Rectal smooth muscle tissue (tissue), 1 donor: ENCODE data around the gene GCC2.
A peak's percentile ranks its signal among the peaks of the same experiment; 100 is the strongest.
"Not testable (repeated sequence)": the region's sequence is repeated elsewhere in the genome, so short reads cannot be mapped to it uniquely, and the experiment has no call there.

Source experiments
- H3K27ac ChIP-seq: one replicate; pipeline ENCODE4 v1.7.0; 2013; ENCODE audit warnings: low read depth, low read length, inconsistent platforms
- H3K27me3 ChIP-seq: one replicate; pipeline ENCODE4 v1.7.0; 2013; ENCODE audit warnings: low read length; ENCODE audit not compliant: control insufficient read depth, insufficient read depth
- H3K36me3 ChIP-seq: one replicate; pipeline ENCODE4 v1.7.0; 2013; ENCODE audit warnings: low read length; ENCODE audit not compliant: control insufficient read depth, insufficient read depth
- H3K4me1 ChIP-seq: one replicate; pipeline ENCODE4 v1.7.0; 2013; ENCODE audit warnings: low read length; ENCODE audit not compliant: control insufficient read depth, insufficient read depth
- H3K4me3 ChIP-seq: one replicate; pipeline ENCODE4 v1.7.0; 2013; ENCODE audit warnings: low read length
- H3K9ac ChIP-seq: one replicate; pipeline ENCODE4 v1.7.0; 2013; ENCODE audit warnings: low read length

GCC2 gene

DNA sequence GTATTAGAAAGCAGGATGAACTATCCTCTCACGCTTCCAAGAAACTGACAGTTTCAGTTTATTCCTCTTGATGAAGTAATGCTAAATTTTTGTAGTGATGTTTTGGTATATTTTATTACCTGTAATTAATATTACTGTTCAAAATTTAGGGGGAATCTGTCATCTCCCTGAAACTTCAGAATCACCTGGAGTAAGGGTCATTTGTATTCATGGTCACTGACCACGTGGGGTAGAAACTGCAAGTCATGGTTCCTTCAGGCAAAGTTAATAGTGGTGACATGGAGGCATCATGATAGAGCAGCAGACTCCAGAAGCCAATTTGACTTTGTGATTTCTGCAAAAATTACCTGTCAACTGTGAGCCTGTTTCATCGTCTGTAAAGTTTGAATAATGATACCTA, 47.2 kb downstream of the GCC2 start:
- H3K9ac ChIP-seq, H3K4me3 ChIP-seq, H3K27me3 ChIP-seq, H3K27ac ChIP-seq, H3K4me1 ChIP-seq, H3K36me3 ChIP-seq: not testable (repeated sequence)

DNA sequence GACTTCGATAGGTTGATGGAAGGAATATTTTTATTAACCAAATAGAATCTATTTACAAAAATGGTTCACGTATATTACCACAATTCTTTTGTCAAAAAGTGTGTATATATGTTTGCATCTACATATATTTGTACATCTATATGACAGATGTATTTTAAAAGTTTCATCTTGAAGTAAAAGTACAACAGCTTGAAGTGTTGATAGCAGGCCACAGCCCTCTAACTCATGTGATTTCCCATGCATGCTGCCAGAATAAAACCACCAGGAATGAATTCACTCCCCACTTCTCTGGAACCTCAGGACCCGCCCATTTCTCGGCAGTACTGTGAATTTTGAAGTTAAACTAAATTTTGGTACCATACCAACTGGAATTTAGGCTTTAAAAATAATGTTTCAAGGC, 58.6 kb downstream of the GCC2 start:
- not testable (repeated sequence) for H3K27ac ChIP-seq, H3K4me3 ChIP-seq, H3K9ac ChIP-seq, H3K36me3 ChIP-seq, H3K27me3 ChIP-seq, H3K4me1 ChIP-seq

DNA sequence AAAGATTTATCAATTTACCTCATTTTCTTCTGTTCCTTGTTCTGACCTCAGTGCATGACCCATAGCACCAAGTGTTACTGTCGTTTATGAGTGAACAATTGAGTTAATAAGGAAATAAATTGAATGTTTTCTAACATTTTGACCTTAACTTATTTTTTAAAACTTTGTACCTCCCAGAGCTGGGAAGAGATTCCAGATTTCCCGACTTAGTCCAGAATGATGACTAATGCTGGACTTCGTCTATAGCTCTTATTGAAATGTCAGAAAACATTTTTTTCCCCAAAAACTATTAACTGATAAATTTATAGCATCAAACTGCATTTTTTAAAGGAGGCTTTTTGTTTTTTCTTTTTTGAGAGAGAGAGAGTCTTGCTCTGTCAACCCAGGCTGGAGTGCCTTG, 63.4 kb downstream of the GCC2 start:
- not testable (repeated sequence) for H3K27me3 ChIP-seq, H3K36me3 ChIP-seq, H3K4me3 ChIP-seq, H3K27ac ChIP-seq, H3K9ac ChIP-seq, H3K4me1 ChIP-seq

DNA sequence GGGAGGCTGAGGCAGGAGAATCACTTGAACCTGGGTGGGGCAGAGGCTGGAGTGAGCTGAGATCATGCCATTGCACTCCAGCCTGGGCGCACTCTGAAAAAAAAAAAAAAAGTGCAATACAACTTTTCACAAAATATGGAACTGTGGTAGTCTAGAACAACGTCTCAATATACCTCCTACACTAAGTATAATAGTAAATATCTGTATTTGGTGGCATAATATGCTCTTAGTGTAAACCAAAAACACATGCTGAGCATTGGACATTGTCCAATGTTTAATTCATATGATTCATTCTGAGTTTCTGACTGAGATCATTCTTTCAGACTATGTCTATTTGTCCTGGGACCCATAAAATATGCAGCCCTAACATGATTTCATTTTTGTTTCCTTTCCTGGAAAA, 65.5 kb downstream of the GCC2 start:
- H3K4me3 ChIP-seq, H3K4me1 ChIP-seq, H3K9ac ChIP-seq, H3K27me3 ChIP-seq, H3K27ac ChIP-seq, H3K36me3 ChIP-seq: not testable (repeated sequence)

DNA sequence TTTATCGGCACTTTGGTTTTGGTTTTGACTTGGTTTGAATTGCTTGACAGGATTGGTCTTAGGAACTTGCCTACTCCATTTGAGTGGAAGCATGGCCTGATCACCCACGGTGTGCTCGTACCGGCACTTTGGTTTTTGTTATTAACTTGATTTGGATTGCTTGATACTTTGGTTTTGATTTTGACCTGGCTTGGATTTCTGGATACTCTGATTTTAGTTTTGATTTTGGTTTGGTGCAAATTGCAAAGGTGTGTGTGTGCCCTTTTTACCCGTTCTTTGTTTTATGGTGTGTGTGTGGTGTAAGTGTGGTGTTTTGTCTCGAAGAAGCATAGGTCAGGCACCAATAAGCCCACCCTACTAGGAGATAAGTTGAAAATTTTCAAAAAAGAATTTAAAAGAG, 75.7 kb downstream of the GCC2 start:
- not testable (repeated sequence) for H3K9ac ChIP-seq, H3K4me1 ChIP-seq, H3K27ac ChIP-seq, H3K27me3 ChIP-seq, H3K4me3 ChIP-seq, H3K36me3 ChIP-seq

DNA sequence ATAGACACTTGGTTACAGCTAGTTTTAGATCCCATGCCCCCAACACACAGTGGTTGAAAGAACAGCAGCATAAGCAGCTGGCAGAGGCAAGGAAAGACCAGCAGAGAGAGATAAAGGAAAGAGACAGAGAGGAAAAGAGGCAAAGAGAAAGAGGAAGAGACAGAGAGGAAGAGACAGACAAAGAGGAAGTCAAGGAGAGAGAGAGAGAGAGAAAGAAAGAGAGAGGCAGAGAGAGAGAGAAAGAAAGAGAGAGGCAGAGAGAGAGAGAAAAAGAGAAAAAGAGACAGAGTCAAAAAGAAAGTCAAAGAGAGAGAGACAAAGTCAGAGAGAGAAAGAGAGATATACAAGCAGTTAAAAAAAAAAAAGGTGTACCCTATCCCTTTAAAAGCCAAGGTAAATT, 76.3 kb downstream of the GCC2 start:
- not testable (repeated sequence) for H3K4me1 ChIP-seq, H3K27me3 ChIP-seq, H3K36me3 ChIP-seq, H3K27ac ChIP-seq, H3K4me3 ChIP-seq, H3K9ac ChIP-seq

DNA sequence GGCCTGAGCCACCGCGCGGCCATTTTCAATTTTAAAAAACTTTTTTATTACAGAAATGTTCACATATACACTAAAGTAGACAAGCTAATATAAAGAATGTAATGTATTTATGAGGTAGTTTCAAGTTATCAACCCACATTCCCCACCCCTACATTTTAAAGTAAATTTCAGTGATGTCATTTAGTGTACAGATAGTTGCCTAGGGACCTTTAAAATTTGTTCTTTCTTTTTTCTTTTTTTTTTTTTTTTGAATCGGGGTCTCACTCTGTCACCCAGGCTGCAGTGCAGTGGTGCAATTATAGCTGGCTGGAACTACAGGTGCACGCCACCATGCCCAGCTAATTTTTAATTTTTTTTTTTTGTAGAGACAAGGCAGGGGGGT, 82.7 kb downstream of the GCC2 start:
- H3K9ac ChIP-seq = no peak overlapping the region
- H3K36me3 ChIP-seq = no peaks in the 10 kb centered on the region
- H3K4me1 ChIP-seq = peaks cover 8% of the 10 kb centered on the region
- no peaks in the 10 kb centered on the region for H3K27me3 ChIP-seq
- no peak overlapping the region for H3K27ac ChIP-seq
- no peak overlapping the region for H3K4me3 ChIP-seq

DNA sequence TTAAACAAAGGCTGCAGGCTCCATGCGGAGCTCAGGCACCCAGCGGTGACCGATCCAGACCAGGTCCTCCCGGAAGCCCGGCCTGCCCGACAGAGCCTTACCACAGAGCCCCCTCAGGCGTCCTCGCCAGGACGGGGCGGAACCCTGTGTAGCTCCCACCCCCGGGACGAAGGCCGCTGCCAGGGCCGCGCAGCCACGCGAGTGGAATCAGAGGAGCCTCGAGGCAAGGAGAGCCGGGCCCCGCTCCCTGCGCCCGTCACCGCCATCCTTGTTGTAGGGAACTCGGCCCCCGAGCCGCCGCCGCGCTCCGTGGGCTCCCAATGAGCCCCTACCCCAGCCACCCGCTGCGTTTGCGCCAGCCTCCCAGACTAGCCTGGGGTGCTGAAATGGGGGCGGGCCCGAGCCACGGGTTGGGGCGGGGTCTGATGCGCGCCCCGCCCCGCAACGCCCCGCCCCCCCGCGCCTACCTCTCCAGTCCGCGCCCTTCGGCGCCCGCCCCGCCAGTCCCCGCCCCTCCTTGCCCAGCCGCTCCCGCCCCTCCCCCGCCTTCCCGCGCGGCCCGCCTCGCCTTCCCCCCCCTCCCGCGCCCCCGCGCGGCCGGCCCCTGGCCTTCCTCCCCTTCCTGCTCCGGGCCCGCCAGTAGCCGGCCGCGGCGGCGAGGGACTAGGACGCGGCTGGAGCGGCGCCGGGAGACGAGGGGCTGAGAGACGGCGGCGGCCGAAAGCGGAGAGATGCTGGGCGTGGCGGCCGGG, 85.0 kb downstream of the GCC2 start, which contains the start of gene LIMS1:
Gene LIMS1, plus strand, starts transcription at position 639 of the 752 bp plus-strand sequence. Its CDS starts 93 bp downstream, at position 732.
- H3K36me3 ChIP-seq = no peaks in the 10 kb centered on the region
- peaks cover 9% of the 10 kb centered on the region for H3K4me1 ChIP-seq
- H3K27me3 ChIP-seq = no peaks in the 10 kb centered on the region
- peak within 1 kb of the TSS; percentile 92 for H3K4me3 ChIP-seq
- peak within 1 kb of the TSS; percentile 86 for H3K27ac ChIP-seq
- peak within 1 kb of the TSS; percentile 66 for H3K9ac ChIP-seq

DNA sequence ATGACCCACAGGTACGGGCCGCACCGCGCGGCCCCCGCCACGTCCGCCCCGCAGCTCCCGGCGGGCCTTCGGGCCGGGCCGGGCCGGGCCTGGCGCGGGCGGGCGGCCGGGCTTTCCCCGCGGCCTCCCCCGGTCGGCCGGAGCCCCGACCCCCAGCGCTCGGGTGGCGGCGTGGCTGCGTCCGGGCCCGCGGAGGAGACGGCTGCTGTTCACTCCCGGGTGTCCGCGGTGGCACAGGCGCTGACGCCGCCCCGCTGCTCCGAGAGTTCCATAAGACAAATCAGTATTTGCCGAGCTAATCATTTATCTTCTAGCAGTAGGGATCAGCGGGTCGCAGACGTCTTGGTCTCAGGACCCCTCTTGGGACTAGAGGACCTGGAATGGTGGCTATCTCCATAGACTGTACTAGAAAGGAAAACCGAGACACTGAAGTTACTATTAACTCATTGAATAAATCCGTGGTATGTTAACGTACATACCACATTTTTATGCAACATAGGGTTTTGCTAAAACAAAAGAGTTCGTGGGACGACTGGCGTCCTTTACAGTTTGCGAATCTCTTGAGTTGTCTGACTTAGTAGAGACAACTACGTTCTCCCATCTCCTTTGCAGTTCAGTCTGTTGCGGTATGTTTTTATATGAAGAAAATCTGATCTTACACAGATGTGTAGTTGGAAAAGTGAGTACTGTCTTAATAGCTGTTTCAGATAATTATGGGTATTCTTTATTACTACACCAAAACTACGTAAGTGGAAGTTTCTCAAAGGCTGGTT, 85.8 kb downstream of the GCC2 start:
- Histone ChIP-seq H3K9ac (peak overlapping the region; percentile 66), H3K27ac (peak overlapping the region; percentile 86), H3K27me3 (no peaks in the 10 kb centered on the region), H3K4me3 (peak overlapping the region; percentile 92), H3K4me1 (peaks cover 9% of the 10 kb centered on the region), H3K36me3 (no peaks in the 10 kb centered on the region)

DNA sequence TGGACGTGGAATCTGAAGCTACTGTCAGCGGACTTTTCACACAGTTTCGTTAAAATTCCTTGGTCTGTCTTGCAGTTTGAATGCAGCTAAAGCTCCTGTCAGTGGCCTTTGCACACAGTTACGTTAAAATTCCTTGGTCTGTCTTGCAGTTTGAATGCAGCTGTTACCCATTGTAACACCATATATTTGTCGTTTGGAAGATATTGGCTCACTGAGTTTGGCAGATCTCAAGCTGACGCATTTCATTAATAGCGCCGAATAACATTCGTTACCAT, 86.3 kb downstream of the GCC2 start:
- Histone ChIP-seq H3K9ac (no peak overlapping the region), H3K36me3 (no peaks in the 10 kb centered on the region), H3K27ac (peak overlapping the region; percentile 86), H3K27me3 (no peaks in the 10 kb centered on the region), H3K4me1 (peaks cover 9% of the 10 kb centered on the region), H3K4me3 (peak overlapping the region; percentile 92)

DNA sequence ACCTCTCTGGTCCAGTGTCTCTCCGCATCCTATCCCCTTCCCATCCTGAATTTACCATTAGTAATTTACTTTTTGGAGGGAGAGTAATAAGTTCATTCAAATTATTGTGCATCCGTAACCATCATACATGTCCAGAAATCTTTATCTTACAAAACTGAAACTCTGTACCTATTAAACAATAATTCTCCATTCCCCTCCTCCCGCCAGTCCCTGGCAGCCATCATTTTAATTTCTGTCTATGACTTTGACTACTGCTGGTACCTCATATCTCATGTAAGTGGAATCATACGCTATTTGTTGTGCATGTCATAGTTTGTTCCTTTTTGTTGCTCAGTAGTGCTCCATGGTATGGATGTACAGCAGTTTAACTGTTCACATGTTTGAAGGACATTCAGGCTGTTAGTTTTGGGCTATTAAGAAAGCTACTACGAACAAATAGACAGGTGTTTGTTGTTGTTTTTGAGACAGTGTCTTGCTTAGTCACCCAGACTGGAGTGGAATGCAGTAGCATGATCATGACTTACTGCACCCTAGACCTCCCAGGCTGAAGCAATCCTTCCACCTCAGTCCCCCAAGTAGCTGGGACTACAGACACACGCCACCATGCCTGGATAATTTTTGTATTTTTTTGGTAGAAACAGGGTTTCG, 87.3 kb downstream of the GCC2 start:
- no peaks in the 10 kb centered on the region for H3K27me3 ChIP-seq
- H3K4me3 ChIP-seq = peak overlapping the region; percentile 16
- no peak overlapping the region for H3K27ac ChIP-seq
- no peak overlapping the region for H3K9ac ChIP-seq
- H3K36me3 ChIP-seq = no peaks in the 10 kb centered on the region
- peaks cover 11% of the 10 kb centered on the region for H3K4me1 ChIP-seq

DNA sequence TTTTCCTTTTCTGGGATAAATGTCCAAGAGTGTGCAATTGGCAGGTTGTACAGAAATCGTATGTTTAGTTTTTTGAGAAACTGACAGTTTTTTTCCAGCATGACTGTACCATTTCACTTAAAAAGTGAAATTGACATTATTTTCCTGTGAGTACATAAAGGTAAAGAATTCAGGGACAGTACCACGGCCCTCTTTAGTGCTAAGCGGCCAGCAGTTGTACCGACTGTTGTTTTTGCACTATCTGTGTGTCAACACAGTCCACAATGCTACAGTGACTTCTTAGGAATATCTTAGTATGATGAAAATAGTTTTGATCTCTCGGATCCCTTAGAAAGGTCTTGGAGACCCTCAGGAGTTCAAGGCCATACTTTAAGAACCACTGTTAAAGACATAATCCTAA, 87.9 kb downstream of the GCC2 start:
- Histone ChIP-seq H3K4me1 (peaks cover 17% of the 10 kb centered on the region), H3K36me3 (no peaks in the 10 kb centered on the region), H3K4me3 (no peak overlapping the region), H3K9ac (no peak overlapping the region), H3K27me3 (no peaks in the 10 kb centered on the region), H3K27ac (no peak overlapping the region)
